PC-3 (cell line): ENCODE data around the gene BEND3. TPM values are rescaled to one million over a fixed set of nuclear protein-coding genes. Genes with fewer than 3 reads are reported as not detected.
"Not testable (repeated sequence)": the region's sequence is repeated elsewhere in the genome, so short reads cannot be mapped to it uniquely, and the experiment has no call there.

Source experiments
- ATAC-seq: fragments of 200-7000 bp; cut with Tn5 transposase; 2 replicates; pipeline ENCODE4 v1.9.1; 2020; ENCODE audit warnings: mild to moderate bottlenecking, moderate library complexity
- Bru-seq: library from RNA; stranded (reverse); fragments of 400-500 nt; gene quantifications from one replicate; lab custom pipeline; 2021; lab: Mats Ljungman, UMichigan
- BruChase-seq, 2 experiments: library from RNA; stranded (reverse); fragments of 400-500 nt; gene quantifications; one replicate each; lab custom pipeline; 2021; lab: Mats Ljungman, UMichigan
- BruUV-seq: library from RNA; stranded (reverse); fragments of 400-500 nt; replicated peaks from 2 replicates; lab custom pipeline; 2021; lab: Mats Ljungman, UMichigan
- CTCF ChIA-PET: fragments of 300-600 bp; sonication (Branson Sonifier 250); formaldehyde crosslinking; loops from one replicate; lab custom pipeline; 2022; ENCODE audit warnings: antibody characterized with exemption; lab: Charles Lee
- POLR2A ChIA-PET: fragments of 300-600 bp; sonication (Branson Sonifier 250); formaldehyde crosslinking; loops from one replicate; lab custom pipeline; 2022; ENCODE audit warnings: antibody characterized with exemption; ENCODE audit not compliant: unreplicated experiment; lab: Charles Lee
- DNase-seq: peaks from one replicate; pipeline ENCODE4 v3.0.0-alpha.2; 2015
- H2AFZ ChIP-seq: fragments of 300-600 bp; sonication (generic); 2 replicates; pipeline ENCODE4 v1.6.0; 2016; ENCODE audit warnings: antibody characterized with exemption, low read length
- H3F3A ChIP-seq: fragments of 300-600 bp; sonication (generic); one replicate; pipeline ENCODE4 v1.6.0; 2017; ENCODE audit warnings: antibody characterized with exemption, low read length, control low read depth, mild to moderate bottlenecking; ENCODE audit not compliant: unreplicated experiment
- H3K27ac ChIP-seq: fragments of 300-600 bp; sonication (generic); 2 replicates; pipeline ENCODE4 v1.5.1; 2016; ENCODE audit warnings: mild to moderate bottlenecking, low read length
- H3K27me3 ChIP-seq: fragments of 300-600 bp; sonication (generic); 2 replicates; pipeline ENCODE4 v1.6.1; 2016; ENCODE audit warnings: low read length, mixed read lengths
- H3K36me3 ChIP-seq: fragments of 300-600 bp; sonication (generic); 2 replicates; pipeline ENCODE4 v1.6.1; 2016; ENCODE audit warnings: low read depth, mixed run types, low read length, mixed read lengths
- H3K4me1 ChIP-seq: fragments of 300-600 bp; sonication (generic); 2 replicates; pipeline ENCODE4 v1.5.1; 2016; ENCODE audit warnings: low read length; ENCODE audit not compliant: insufficient read depth
- H3K4me2 ChIP-seq: fragments of 300-600 bp; sonication (generic); 2 replicates; pipeline ENCODE4 v1.6.0; 2016; ENCODE audit warnings: low read length
- H3K4me3 ChIP-seq: fragments of 300-600 bp; sonication (generic); 2 replicates; pipeline ENCODE4 v1.5.1; 2016; ENCODE audit warnings: mild to moderate bottlenecking, low read length, mixed read lengths
- H3K79me2 ChIP-seq: fragments of 300-600 bp; sonication (generic); 2 replicates; pipeline ENCODE4 v1.6.1; 2017; ENCODE audit warnings: low read length, mixed read lengths
- H3K9ac ChIP-seq: fragments of 300-600 bp; sonication (generic); 2 replicates; pipeline ENCODE4 v1.6.0; 2016; ENCODE audit warnings: mild to moderate bottlenecking, low read length
- H3K9me2 ChIP-seq: fragments of 300-600 bp; sonication (generic); replicated peaks from 2 replicates; pipeline ENCODE4 v1.6.1; 2016; ENCODE audit warnings: mixed run types, low read length, mixed read lengths
- H3K9me3 ChIP-seq: fragments of 300-600 bp; sonication (generic); 2 replicates; pipeline ENCODE4 v1.6.1; 2016; ENCODE audit warnings: low read length, mixed read lengths
- H4K20me1 ChIP-seq: fragments of 300-600 bp; sonication (generic); 2 replicates; pipeline ENCODE4 v1.6.1; 2016; ENCODE audit warnings: low read length, mixed read lengths
- CTCF ChIP-seq: fragments of 300-600 bp; sonication (generic); conservative IDR thresholded peaks from 2 replicates; pipeline ENCODE4 v1.5.1; 2017; ENCODE audit warnings: antibody characterized with exemption, low read depth, mild to moderate bottlenecking, low read length
- EZH2 ChIP-seq: fragments of 300-600 bp; sonication (generic); IDR thresholded peaks from one replicate; pipeline ENCODE4 v1.6.1; 2017; ENCODE audit warnings: antibody characterized with exemption, mild to moderate bottlenecking, low read length; ENCODE audit not compliant: unreplicated experiment
- EZH2phosphoT487 ChIP-seq: fragments of 300-600 bp; sonication (generic); IDR thresholded peaks from 2 replicates; pipeline ENCODE4 v1.6.1; 2018; ENCODE audit warnings: mild to moderate bottlenecking, antibody characterized with exemption, low read length, borderline replicate concordance
- intact Hi-C: fragments of 100-400 bp; cut with micrococcal nuclease; formaldehyde crosslinking; loops from 2 replicates; pipeline ENCODE4 v1.9.0; 2023
- long read RNA-seq: library from polyadenylated mRNA; unstranded; transcript quantifications from one replicate; pipeline ENCODE4 v2.0.0, GENCODE V29; 2021; ENCODE audit not compliant: unreplicated experiment
- total RNA-seq: library from RNA; depleted of rRNA; stranded (reverse); fragments of >200 nt; gene quantifications from 2 replicates; pipeline ENCODE4 v1.2.3, GENCODE V29; 2014; rRNA removed

BEND3 gene
- 4.5 and 6.3 TPM in 2 replicates for total RNA-seq
- Bru-seq, nascent RNA, result percentile 40 among the genes with signal in this experiment
- percentile 49 among the genes with signal in this experiment for BruChase-seq, experiment 1, labeled RNA remaining after a 6-hour chase
- BruChase-seq, experiment 2, labeled RNA remaining after a 2-hour chase, result percentile 46 among the genes with signal in this experiment
- long read RNA-seq, partial matches to known transcripts, result 0 of 4 reads
- long read RNA-seq, other reads (novel, unspliced or antisense), result 4 of 4 reads

GRCh38 chr6:107114926-107115694 lies at the start of gene BEND3:
TSS of gene BEND3 (minus strand) at chr6:107115515. CDS start at chr6:107099285, 16,230 bp downstream.
- intact Hi-C loops, result loop anchor here (10.0 kb wide), 1 partner anchor 780 kb away; no protein-coding TSS in a partner anchor
- Histone ChIP-seq H4K20me1 (no peaks in the 10 kb centered on the region), H3K27me3 (no peaks in the 10 kb centered on the region), H3K4me3 (peak within 1 kb of the TSS; percentile 76), H3K9ac (peak within 1 kb of the TSS; percentile 77), H3K4me2 (peak within 1 kb of the TSS; percentile 97), H3K36me3 (no peaks in the 10 kb centered on the region), H3F3A (no peaks in the 10 kb centered on the region), H2AFZ (peak within 1 kb of the TSS; percentile 87), H3K27ac (no peak within 1 kb of the TSS), H3K9me2 (no peaks in the 10 kb centered on the region), H3K79me2 (peaks cover 11% of the 10 kb centered on the region; the same call in 1 of the 2 replicates), H3K9me3 (no peaks in the 10 kb centered on the region), H3K4me1 (peaks cover 7% of the 10 kb centered on the region)
- TF ChIP-seq EZH2, result no peak
- DNase-seq (peak; percentile 5), ATAC-seq (peak; percentile 28)
- CTCF ChIA-PET, result interaction anchor here (0.7 kb wide), 1 partner anchor 87 kb away, joined by 3 read pairs; the partner anchor contains the start of gene MTRES1
- no TSS peak for BruUV-seq
- POLR2A ChIA-PET, result interaction anchor here (1.2 kb wide), 1 partner anchor 344 kb away, joined by 5 read pairs; the partner anchor contains the start of gene PDSS2

GRCh38 chr6:107164299-107164698 lies 49.0 kb upstream of the BEND3 start:
- H3K4me1 ChIP-seq, H3K4me3 ChIP-seq, H3K9ac ChIP-seq, intact Hi-C loops, H3K9me2 ChIP-seq, ATAC-seq, H3K36me3 ChIP-seq, BruUV-seq, H3K4me2 ChIP-seq, CTCF ChIA-PET, DNase-seq, H3F3A ChIP-seq, H3K9me3 ChIP-seq, H3K27ac ChIP-seq, H2AFZ ChIP-seq, POLR2A ChIA-PET, H4K20me1 ChIP-seq, H3K27me3 ChIP-seq, H3K79me2 ChIP-seq: not testable (repeated sequence)

- H2AFZ ChIP-seq, result no peak overlapping the region
These were observed 46.2 kb upstream of the BEND3 start for GRCh38 chr6:107161521-107161920.

More at GRCh38 chr6:107161521-107161920, 46.2 kb upstream of the BEND3 start:
- intact Hi-C loops, result no loop called here
- no peak overlapping the region for H3K27ac ChIP-seq
- no peaks in the 10 kb centered on the region for H3K36me3 ChIP-seq
- H3K27me3 ChIP-seq, result no peaks in the 10 kb centered on the region
- no TSS peak for BruUV-seq
- POLR2A ChIA-PET, result no interaction called here
- CTCF ChIA-PET, result no interaction called here
- H4K20me1 ChIP-seq, result no peaks in the 10 kb centered on the region
- H3K9me2 ChIP-seq, result no peaks in the 10 kb centered on the region
- DNase-seq (no peak), ATAC-seq (no peak)
- no peaks in the 10 kb centered on the region for H3F3A ChIP-seq
- no peak for TF ChIP-seq CTCF
- no peak for TF ChIP-seq EZH2phosphoT487
- TF ChIP-seq EZH2, result no peak
- no peaks in the 10 kb centered on the region for H3K4me1 ChIP-seq
- no peak overlapping the region for H3K9ac ChIP-seq
- H3K9me3 ChIP-seq, result no peaks in the 10 kb centered on the region
- no peak overlapping the region for H3K4me2 ChIP-seq
- H3K79me2 ChIP-seq, result no peaks in the 10 kb centered on the region
- no peak overlapping the region for H3K4me3 ChIP-seq
